ENCODE results near the gene EXOSC7. TPM values are rescaled to one million over a fixed set of nuclear protein-coding genes. Genes with fewer than 3 reads are reported as not detected.

Gene EXOSC7
- total RNA-seq, 2 experiments from 2014 or later, result 47.8 to 49.0 TPM

GRCh38 chr3:44952689-44953088, 23.4 kb upstream of the EXOSC7 start:
- H3K9me3 Mint-ChIP-seq, result no peaks in the 10 kb centered on the region
- ATAC-seq (ENCODE audit: low read depth) (no peak), DNase-seq (no peak)
- H3K36me3 Mint-ChIP-seq, result peaks cover 24% of the 10 kb centered on the region
- peaks cover 7% of the 10 kb centered on the region for H3K4me1 Mint-ChIP-seq
- H3K27ac Mint-ChIP-seq, result no peak overlapping the region
- no peak overlapping the region for H3K4me3 Mint-ChIP-seq
- no peaks in the 10 kb centered on the region for H3K27me3 Mint-ChIP-seq
- POLR2A ChIA-PET, result no interaction called here

GRCh38 chr3:44954304-44954703, 21.7 kb upstream of the EXOSC7 start:
- Mint-ChIP-seq H3K36me3 (peaks cover 22% of the 10 kb centered on the region), H3K4me3 (no peak overlapping the region), H3K27ac (no peak overlapping the region), H3K9me3 (no peaks in the 10 kb centered on the region), H3K4me1 (peaks cover 5% of the 10 kb centered on the region), H3K27me3 (no peaks in the 10 kb centered on the region)
- POLR2A ChIA-PET, result no interaction called here
- DNase-seq (no peak), ATAC-seq (ENCODE audit: low read depth) (no peak)

GRCh38 chr3:44954962-44955361, 21.1 kb upstream of the EXOSC7 start:
- H3K36me3 Mint-ChIP-seq, result peaks cover 22% of the 10 kb centered on the region
- H3K4me3 Mint-ChIP-seq, result no peak overlapping the region
- DNase-seq (no peak), ATAC-seq (ENCODE audit: low read depth) (no peak)
- no peaks in the 10 kb centered on the region for H3K9me3 Mint-ChIP-seq
- no peak overlapping the region for H3K27ac Mint-ChIP-seq
- peaks cover 5% of the 10 kb centered on the region for H3K4me1 Mint-ChIP-seq
- no peaks in the 10 kb centered on the region for H3K27me3 Mint-ChIP-seq
- POLR2A ChIA-PET, result no interaction called here

- no peak overlapping the region for H3K27ac Mint-ChIP-seq
- H3K9me3 Mint-ChIP-seq, result no peaks in the 10 kb centered on the region
- H3K4me3 Mint-ChIP-seq, result no peak overlapping the region
- DNase-seq, result no peak
- H3K36me3 Mint-ChIP-seq, result peaks cover 17% of the 10 kb centered on the region
- no peaks in the 10 kb centered on the region for H3K27me3 Mint-ChIP-seq
- no peak for ATAC-seq (ENCODE audit: low read depth)
- POLR2A ChIA-PET, result no interaction called here
- peaks cover 5% of the 10 kb centered on the region for H3K4me1 Mint-ChIP-seq
These were observed 20.1 kb upstream of the EXOSC7 start for GRCh38 chr3:44955917-44956316.

GRCh38 chr3:44957986-44958385, 18.1 kb upstream of the EXOSC7 start:
- peaks cover 11% of the 10 kb centered on the region for H3K36me3 Mint-ChIP-seq
- peaks cover 7% of the 10 kb centered on the region for H3K4me1 Mint-ChIP-seq
- H3K4me3 Mint-ChIP-seq, result no peak overlapping the region
- no peaks in the 10 kb centered on the region for H3K9me3 Mint-ChIP-seq
- DNase-seq (no peak), ATAC-seq (ENCODE audit: low read depth) (no peak)
- POLR2A ChIA-PET, result no interaction called here
- H3K27ac Mint-ChIP-seq, result no peak overlapping the region
- no peaks in the 10 kb centered on the region for H3K27me3 Mint-ChIP-seq

GRCh38 chr3:44958386-44958785, 17.7 kb upstream of the EXOSC7 start:
- peaks cover 9% of the 10 kb centered on the region for H3K4me1 Mint-ChIP-seq
- peaks cover 11% of the 10 kb centered on the region for H3K36me3 Mint-ChIP-seq
- DNase-seq (no peak), ATAC-seq (ENCODE audit: low read depth) (no peak)
- H3K27ac Mint-ChIP-seq, result no peak overlapping the region
- no peaks in the 10 kb centered on the region for H3K27me3 Mint-ChIP-seq
- no peak overlapping the region for H3K4me3 Mint-ChIP-seq
- no peaks in the 10 kb centered on the region for H3K9me3 Mint-ChIP-seq
- POLR2A ChIA-PET, result no interaction called here

- POLR2A ChIA-PET, result interaction anchor here (0.6 kb wide), 1 partner anchor 19 kb away, joined by 4 read pairs; no protein-coding TSS in a partner anchor
- DNase-seq, result no peak
- Mint-ChIP-seq H3K27me3 (no peaks in the 10 kb centered on the region), H3K4me1 (peaks cover 18% of the 10 kb centered on the region), H3K9me3 (no peaks in the 10 kb centered on the region), H3K36me3 (peaks cover 6% of the 10 kb centered on the region), H3K27ac (no peak overlapping the region), H3K4me3 (no peak overlapping the region)
- no peak for ATAC-seq (ENCODE audit: low read depth)
These were observed 15.5 kb upstream of the EXOSC7 start for GRCh38 chr3:44960387-44961026.

GRCh38 chr3:44961888-44962287, 14.2 kb upstream of the EXOSC7 start:
- POLR2A ChIA-PET, result no interaction called here
- Mint-ChIP-seq H3K9me3 (no peaks in the 10 kb centered on the region), H3K27me3 (no peaks in the 10 kb centered on the region), H3K36me3 (peaks cover 7% of the 10 kb centered on the region), H3K4me3 (no peak overlapping the region), H3K27ac (no peak overlapping the region), H3K4me1 (peaks cover 29% of the 10 kb centered on the region)
- DNase-seq (no peak), ATAC-seq (ENCODE audit: low read depth) (no peak)

- H3K9me3 Mint-ChIP-seq, result no peaks in the 10 kb centered on the region
- POLR2A ChIA-PET, result no interaction called here
- no peak overlapping the region for H3K4me3 Mint-ChIP-seq
- DNase-seq (no peak), ATAC-seq (ENCODE audit: low read depth) (no peak)
- peaks cover 39% of the 10 kb centered on the region for H3K4me1 Mint-ChIP-seq
- peaks cover 3% of the 10 kb centered on the region for H3K36me3 Mint-ChIP-seq
- H3K27me3 Mint-ChIP-seq, result no peaks in the 10 kb centered on the region
- no peak overlapping the region for H3K27ac Mint-ChIP-seq
These were observed 13.2 kb upstream of the EXOSC7 start for GRCh38 chr3:44962621-44963393.

- Mint-ChIP-seq H3K4me3 (no peak overlapping the region), H3K4me1 (peaks cover 48% of the 10 kb centered on the region), H3K27ac (no peak overlapping the region)
These were observed 12.3 kb upstream of the EXOSC7 start for GRCh38 chr3:44963571-44964325.

GRCh38 chr3:44965165-44965564, 10.9 kb upstream of the EXOSC7 start:
- H3K4me3 Mint-ChIP-seq, result no peak overlapping the region
- H3K27ac Mint-ChIP-seq, result no peak overlapping the region
- POLR2A ChIA-PET, result no interaction called here
- peaks cover 3% of the 10 kb centered on the region for H3K36me3 Mint-ChIP-seq
- no peaks in the 10 kb centered on the region for H3K9me3 Mint-ChIP-seq
- no peak for DNase-seq
- ATAC-seq (ENCODE audit: low read depth), result no peak
- H3K27me3 Mint-ChIP-seq, result no peaks in the 10 kb centered on the region
- peaks cover 62% of the 10 kb centered on the region for H3K4me1 Mint-ChIP-seq

More at GRCh38 chr3:44963571-44964325, 12.3 kb upstream of the EXOSC7 start:
- Mint-ChIP-seq H3K9me3 (no peaks in the 10 kb centered on the region), H3K36me3 (peaks cover 3% of the 10 kb centered on the region), H3K27me3 (no peaks in the 10 kb centered on the region)
- POLR2A ChIA-PET, result no interaction called here
- ATAC-seq (ENCODE audit: low read depth), result no peak
- DNase-seq, result no peak

GRCh38 chr3:44966795-44967278, 9.2 kb upstream of the EXOSC7 start:
- Mint-ChIP-seq H3K36me3 (peaks cover 7% of the 10 kb centered on the region), H3K9me3 (no peaks in the 10 kb centered on the region), H3K27me3 (no peaks in the 10 kb centered on the region), H3K4me1 (peaks cover 68% of the 10 kb centered on the region), H3K4me3 (peak overlapping the region; percentile 15), H3K27ac (peak overlapping the region; percentile 0)
- POLR2A ChIA-PET, result no interaction called here
- DNase-seq (no peak), ATAC-seq (ENCODE audit: low read depth) (peak; percentile 55)

GRCh38 chr3:44968447-44968858, 7.6 kb upstream of the EXOSC7 start:
- POLR2A ChIA-PET, result no interaction called here
- H3K4me1 Mint-ChIP-seq, result peaks cover 59% of the 10 kb centered on the region
- no peaks in the 10 kb centered on the region for H3K9me3 Mint-ChIP-seq
- no peaks in the 10 kb centered on the region for H3K27me3 Mint-ChIP-seq
- H3K36me3 Mint-ChIP-seq, result peaks cover 11% of the 10 kb centered on the region
- DNase-seq, result no peak
- ATAC-seq (ENCODE audit: low read depth), result no peak
- peak overlapping the region; percentile 9 for H3K4me3 Mint-ChIP-seq
- peak overlapping the region; percentile 59 for H3K27ac Mint-ChIP-seq
